HS-5 (cell line): ENCODE data around the gene MTA1.

ENCODE experiments used
- DNase-seq: peaks from one replicate; pipeline ENCODE4 v3.0.0-alpha.2; 2012; ENCODE audit warnings: low read depth

The MTA1 gene

GRCh38 chr14:105476831-105477659, 57.4 kb downstream of the MTA1 start:
- DNase-seq = no peak

DNA sequence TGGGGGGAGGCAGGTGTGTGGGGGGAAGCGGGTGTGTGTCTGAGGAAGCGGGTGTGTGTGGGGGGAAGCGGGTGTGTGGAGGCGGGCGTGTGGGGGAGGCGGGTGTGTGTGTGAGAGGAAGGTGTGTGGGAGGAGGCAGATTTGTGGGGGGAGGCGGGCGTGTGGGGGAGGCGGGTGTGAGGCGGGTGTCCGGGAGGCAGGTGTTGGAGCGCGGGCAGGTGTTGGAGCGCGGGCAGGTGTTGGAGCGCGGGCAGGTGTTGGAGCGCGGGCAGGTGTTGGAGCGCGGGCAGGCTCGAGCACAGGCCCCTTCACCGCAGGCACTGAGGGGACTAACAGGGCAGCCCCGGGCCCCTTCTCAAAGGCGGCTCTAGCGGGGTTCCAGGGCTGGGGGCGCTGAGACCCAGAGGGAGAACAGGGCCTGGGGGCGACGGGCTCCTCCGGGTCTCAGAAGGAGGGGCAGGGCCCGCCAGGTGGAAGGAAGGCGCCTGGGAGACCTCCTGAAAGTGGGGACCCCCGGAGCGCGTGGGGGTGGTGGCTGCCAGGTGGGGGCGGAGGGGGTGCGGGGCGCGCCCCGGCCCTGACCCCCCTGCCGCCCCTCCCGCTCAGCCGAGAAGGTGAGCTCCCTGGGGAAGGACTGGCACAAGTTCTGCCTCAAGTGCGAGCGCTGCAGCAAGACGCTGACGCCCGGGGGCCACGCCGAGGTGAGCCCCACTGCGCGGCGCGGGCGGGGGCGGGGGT, 58.2 kb downstream of the MTA1 start:
- no peak for DNase-seq

- no peak for DNase-seq
Observed at GRCh38 chr14:105478398-105479251, 59.0 kb downstream of the MTA1 start.

DNA sequence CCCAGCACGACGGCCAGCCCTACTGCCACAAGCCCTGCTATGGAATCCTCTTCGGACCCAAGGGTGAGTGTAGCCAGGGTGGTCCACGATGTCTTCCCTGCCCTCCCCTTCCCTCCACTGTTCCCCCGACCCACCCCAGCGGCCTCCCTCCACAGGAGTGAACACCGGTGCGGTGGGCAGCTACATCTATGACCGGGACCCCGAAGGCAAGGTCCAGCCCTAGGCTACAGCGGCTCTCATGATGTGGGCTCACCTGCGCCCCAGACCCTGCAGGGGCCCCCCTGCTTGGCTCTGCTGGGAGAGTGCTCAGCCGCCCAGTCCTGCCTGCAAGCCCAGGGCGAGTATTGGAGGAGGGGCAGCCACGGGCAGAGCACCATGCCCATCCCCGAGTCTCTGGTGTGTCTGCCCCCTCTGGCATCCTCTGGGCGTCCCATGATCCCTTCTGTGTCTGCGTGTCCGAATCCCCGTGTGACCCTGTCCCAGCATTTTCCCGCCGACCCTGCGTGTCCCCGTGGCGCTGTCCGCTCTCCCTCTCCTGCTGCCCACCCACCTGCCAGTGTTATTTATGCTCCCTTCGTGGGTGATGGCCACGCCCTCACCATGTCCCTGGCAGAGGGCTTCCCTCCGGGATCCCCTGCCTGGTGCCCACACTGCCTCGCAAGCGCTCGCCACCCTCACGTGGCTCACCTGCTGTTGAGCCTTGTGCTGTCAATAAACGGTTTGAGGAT, 60.0 kb downstream of the MTA1 start:
- no peak for DNase-seq

DNA sequence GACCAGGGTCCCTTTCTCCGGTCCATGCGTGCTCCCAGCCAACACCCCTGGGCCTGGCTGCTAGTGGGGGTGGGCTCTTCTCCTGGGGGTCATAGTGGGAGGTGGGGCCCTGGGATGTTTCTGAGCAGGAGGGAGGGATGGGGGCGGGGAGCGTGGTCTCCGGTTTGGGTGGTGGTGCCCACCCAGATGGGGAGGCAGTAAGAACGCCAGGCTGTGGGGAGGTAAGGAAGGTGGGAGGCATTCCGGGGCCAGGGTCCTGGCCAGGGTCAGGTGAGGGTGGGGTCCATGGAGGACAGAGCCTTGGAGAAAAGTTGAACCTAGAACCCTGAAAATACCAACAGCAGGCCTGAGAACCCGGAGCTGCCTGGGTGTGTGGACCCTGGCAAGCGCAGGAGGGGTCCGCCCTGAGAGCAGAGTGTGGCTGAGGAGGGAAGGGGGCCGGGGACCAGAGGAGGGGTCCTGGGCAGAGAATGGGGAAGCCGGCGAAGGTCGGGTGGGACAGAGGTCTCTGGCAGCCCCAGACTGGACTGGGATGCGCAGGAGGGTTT, 60.6 kb downstream of the MTA1 start:
- DNase-seq = no peak

- DNase-seq = peak; percentile 48
Observed at GRCh38 chr14:105480807-105481801, 61.5 kb downstream of the MTA1 start.

DNA sequence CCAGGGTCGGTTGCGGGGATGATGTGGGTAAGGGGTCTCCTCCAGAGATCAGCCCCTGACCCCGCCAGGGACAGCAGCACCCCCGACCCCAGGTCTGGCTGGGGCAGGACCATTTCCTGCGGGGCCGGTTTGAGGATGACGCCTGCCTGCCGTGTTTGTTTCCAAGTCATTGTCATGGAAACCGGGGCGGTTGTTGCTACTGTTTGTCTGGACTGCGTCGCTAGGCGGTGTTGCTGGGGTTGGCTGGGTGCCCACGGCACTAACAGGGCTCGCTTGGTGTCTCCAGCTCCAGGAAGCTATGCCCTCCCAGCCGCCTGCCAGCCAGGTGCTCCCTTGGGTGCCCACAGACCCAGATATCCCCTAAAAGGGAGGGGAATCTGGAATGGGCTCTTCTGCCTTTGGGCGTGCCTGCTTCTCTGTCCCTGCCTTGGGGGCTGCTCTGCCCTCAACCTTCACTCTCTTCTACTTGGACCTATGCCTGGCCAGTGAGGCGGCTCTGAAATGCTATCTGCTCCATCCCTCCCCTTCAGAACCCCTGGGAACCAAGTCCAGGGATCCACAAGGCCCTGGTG, 62.3 kb downstream of the MTA1 start:
- DNase-seq = peak; percentile 87

- no peak for DNase-seq
Observed at GRCh38 chr14:105482486-105483110, 63.0 kb downstream of the MTA1 start.

DNA sequence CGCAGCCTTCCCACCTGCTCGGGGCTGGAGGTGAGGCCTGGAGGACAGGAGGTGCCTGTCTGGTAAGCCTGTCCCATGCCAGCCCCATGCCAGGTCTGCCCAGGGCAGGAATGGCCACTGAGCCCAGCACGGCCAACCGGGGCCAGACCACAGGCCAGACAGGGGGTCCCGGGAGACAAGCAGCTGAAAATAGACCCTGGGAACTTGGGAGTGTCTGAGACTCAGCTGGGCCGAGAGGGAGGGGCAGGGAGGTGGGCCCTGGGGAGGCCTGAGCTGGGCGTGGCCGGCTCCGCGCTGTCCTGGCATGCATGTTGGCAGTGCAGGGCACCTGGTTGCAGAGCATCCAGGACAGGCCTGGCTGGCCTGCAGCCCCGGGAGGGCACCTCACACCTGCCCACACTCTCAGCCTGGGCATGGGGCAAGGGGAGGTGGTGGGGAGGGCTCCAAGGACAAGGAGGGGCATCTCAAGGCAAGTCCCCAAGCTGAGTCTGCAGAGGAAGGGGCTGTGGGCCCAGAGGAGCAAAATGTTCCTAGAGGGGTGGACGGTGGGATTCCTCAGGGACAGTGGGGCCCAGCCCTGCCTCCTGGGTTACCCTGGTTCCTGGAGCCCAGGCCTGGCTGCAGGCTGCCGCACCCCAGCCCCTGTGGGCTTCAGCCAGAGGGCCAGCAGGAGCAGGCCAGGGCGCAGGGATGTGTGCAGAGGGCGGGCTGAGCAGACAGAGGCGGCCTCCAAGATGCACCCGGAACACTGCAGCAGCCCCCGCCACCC, 63.9 kb downstream of the MTA1 start:
- no peak for DNase-seq

GRCh38 chr14:105484069-105484996, 64.7 kb downstream of the MTA1 start:
- no peak for DNase-seq

DNA sequence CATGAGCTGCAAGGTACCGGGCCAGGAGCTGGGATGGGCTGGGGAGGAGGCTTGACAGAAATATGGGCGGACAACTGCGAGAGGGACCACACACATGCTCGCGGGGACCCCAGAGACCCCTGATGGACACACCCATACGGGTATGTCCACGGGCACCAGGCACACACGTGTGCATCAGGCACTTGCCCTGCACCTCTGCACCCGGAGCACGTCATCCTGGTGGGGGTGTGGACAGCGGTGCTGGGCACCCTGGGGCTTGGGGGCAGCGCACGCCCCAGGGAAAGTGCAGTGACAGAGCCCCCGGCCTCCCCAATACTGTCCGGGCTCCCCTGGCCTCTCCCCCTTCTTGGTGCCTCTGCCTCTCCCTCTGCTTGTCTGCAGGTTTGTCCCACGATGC, 65.4 kb downstream of the MTA1 start:
- no peak for DNase-seq

GRCh38 chr14:105485739-105486162, 66.1 kb downstream of the MTA1 start:
- DNase-seq = no peak

GRCh38 chr14:105486163-105486973, 66.7 kb downstream of the MTA1 start, which contains the start of gene CRIP1:
CRIP1 (plus strand) TSS chr14:105486886; CDS start chr14:105487260, 374 bp downstream.
- DNase-seq = no peak

GRCh38 chr14:105486974-105487448, 67.4 kb downstream of the MTA1 start:
- DNase-seq = no peak

DNA sequence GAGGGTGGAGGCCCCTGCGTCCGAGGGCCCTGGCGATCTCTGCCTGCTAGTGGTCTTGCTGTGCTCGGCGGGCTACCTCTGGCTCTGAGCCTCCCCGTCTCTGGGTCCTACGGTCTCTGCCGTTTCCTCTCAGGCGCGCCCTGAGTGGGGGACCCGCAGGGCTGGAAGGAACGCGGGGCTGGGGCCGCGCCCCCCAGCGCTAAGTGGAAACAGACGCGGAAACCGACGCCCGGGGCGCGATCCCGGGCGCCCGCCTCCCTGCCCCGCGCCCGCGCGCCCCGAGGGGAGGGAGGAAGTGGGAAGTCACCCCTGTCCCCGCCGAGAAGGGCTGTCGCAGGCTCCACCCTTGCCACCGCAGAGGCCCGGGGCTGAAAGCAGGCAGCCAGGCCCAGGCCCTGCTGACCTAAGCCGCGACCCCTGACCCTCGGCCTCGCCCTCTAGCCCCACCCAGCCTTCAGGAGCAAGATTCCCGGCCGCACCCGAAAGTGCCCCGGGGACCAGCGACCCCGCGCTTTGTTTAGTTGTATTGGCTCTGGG, 67.9 kb downstream of the MTA1 start:
- no peak for DNase-seq
